Pancreas (tissue), 10 donors: ENCODE data around the gene CTSH. TPM values are rescaled to one million over a fixed set of nuclear protein-coding genes. Genes with fewer than 3 reads are reported as not detected.
"Not testable (repeated sequence)": the region's sequence is repeated elsewhere in the genome, so short reads cannot be mapped to it uniquely, and the experiment has no call there.

Source experiments
- ATAC-seq, 4 donors: fragments of 200-7000 bp; cut with Tn5 transposase; one replicate each; pipeline versions ENCODE4 v1.8.0 to v1.9.1; 2020; ENCODE audit warnings: mild to moderate bottlenecking in 4 of 4, moderate library complexity in 4 of 4
- DNase-seq, 6 donors: peaks; one replicate each; pipeline ENCODE4 v3.0.0-alpha.2; 2020
- FAIRE-seq: peaks from 2 replicates; lab custom pipeline; 2012; peaks lifted over from hg19 to GRCh38; lab: Jason Lieb, UNC
- H3K27ac ChIP-seq, 4 donors: fragments of 200-600 bp; sonication (generic); 1 replicate in 3 of 4; 2 replicates in 1 of 4; pipeline versions ENCODE4 v1.5.0 to v1.8.0; 2020
- H3K27me3 ChIP-seq, 4 donors: fragments of 200-600 bp; one replicate each; pipeline ENCODE4 v1.8.0; 2021
- H3K36me3 ChIP-seq, 3 donors: fragments of 200-600 bp; sonication (generic) in 1 of 3; one replicate each; pipeline versions ENCODE4 v1.5.0 to v1.8.0; 2020 to 2021
- H3K4me1 ChIP-seq, 3 donors: fragments of 200-600 bp; one replicate each; pipeline ENCODE4 v1.8.0; 2021
- H3K4me3 ChIP-seq, 4 donors: fragments of 200-600 bp; sonication (generic) in 2 of 4; one replicate each; pipeline versions ENCODE4 v1.5.0 to v1.8.0; 2020 to 2021
- H3K9me3 ChIP-seq, 4 donors: fragments of 200-600 bp; one replicate each; pipeline ENCODE4 v1.8.0; 2021
- WGBS, 2 donors: extraction: QIAGEN DNeasy Blood & Tissue Kit; methylation state at CpG; one replicate each; pipeline ENCODE4 v1.1.7; 2013; 5-methylcytosine and 5-hydroxymethylcytosine counted together
- intact Hi-C, 3 donors: fragments of 100-400 bp; cut with DNase I; formaldehyde crosslinking; loops; one replicate each; pipeline versions ENCODE4 v1.11.1 to v1.14.2; 2022
- polyA plus RNA-seq, 2 donors: library from polyadenylated mRNA; stranded (reverse); fragments of 200-250 nt; gene quantifications; one replicate each; pipeline ENCODE4 v1.2.3, GENCODE V29; 2013
- total RNA-seq, 6 donors: library from RNA; stranded (reverse); fragmentation: NEBNext Ultra II Directional in 4 of 6; extraction: Animal tissue kit (Norgen Biotek cat#: 25700) in 4 of 6; gene quantifications; one replicate each; pipeline versions ENCODE4 v1.2.1 to v1.2.4, GENCODE V29; 2021 to 2023
- TF ChIP-seq, protein P1 (sequence below), 4 donors: fragments of 200-600 bp; sonication (generic) in 3 of 4; IDR thresholded peaks; one replicate each; pipeline versions ENCODE4 v1.5.0 to v1.8.0; 2021; ENCODE audit warnings: antibody characterized with exemption in 4 of 4
- donor health status: healthy with polysubstance abuse.
- donor health status: DM: no; HTN: no; CAD: no; lungs with moderate emphysema.
- donor health status: DM: no; HTN: no; CAD: no.
- donor health status: control.
- donor health status: control.
- donor health status: Bipolar disorder and iron deficiency.
- donor health status: DM: yes; HTN: yes; CAD: no.
- donor health status: DM: no; HTN: no; CAD: no.
- donor health status: DM: no; HTN: no; CAD: no.
- donor health status: DM: yes; HTN: yes; CAD: no.

Gene CTSH
- total and polyA plus RNA-seq, 8 donors, result 24.3 to 196 (median 77.0) TPM

GRCh38 chr15:78879517-78880241 is 65.2 kb downstream of the CTSH start:
- Histone ChIP-seq H3K4me1 (peaks cover 19 to 52% (median 37%) of the 10 kb centered on the region in 3 donors), H3K27me3 (no peaks in the 10 kb centered on the region), H3K27ac (no peak overlapping the region), H3K4me3 (no peak overlapping the region), H3K36me3 (no peaks in the 10 kb centered on the region), H3K9me3 (no peaks in the 10 kb centered on the region)
- TF ChIP-seq, protein P1, sequence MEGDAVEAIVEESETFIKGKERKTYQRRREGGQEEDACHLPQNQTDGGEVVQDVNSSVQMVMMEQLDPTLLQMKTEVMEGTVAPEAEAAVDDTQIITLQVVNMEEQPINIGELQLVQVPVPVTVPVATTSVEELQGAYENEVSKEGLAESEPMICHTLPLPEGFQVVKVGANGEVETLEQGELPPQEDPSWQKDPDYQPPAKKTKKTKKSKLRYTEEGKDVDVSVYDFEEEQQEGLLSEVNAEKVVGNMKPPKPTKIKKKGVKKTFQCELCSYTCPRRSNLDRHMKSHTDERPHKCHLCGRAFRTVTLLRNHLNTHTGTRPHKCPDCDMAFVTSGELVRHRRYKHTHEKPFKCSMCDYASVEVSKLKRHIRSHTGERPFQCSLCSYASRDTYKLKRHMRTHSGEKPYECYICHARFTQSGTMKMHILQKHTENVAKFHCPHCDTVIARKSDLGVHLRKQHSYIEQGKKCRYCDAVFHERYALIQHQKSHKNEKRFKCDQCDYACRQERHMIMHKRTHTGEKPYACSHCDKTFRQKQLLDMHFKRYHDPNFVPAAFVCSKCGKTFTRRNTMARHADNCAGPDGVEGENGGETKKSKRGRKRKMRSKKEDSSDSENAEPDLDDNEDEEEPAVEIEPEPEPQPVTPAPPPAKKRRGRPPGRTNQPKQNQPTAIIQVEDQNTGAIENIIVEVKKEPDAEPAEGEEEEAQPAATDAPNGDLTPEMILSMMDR (IDR thresholded peaks at IDR 0.05), result no peak
- ATAC-seq, result no peak
- WGBS, 2 donors, result 25 to 33% methylated on average over 6 of the region's 6 CpGs
- FAIRE-seq, result no peak
- no peak for DNase-seq
- intact Hi-C loops, result no loop called here

GRCh38 chr15:78878356-78878755 is 66.5 kb downstream of the CTSH start:
- TF ChIP-seq, protein P1 (IDR thresholded peaks at IDR 0.05), result no peak
- Histone ChIP-seq H3K36me3 (no peaks in the 10 kb centered on the region), H3K4me3 (no peak overlapping the region), H3K27ac (no peak overlapping the region), H3K27me3 (no peaks in the 10 kb centered on the region), H3K4me1 (peaks cover 19 to 53% (median 37%) of the 10 kb centered on the region in 3 donors), H3K9me3 (no peaks in the 10 kb centered on the region)
- WGBS, 2 donors, result 19 to 36% methylated on average over 1 of the region's 1 CpG
- no peak for ATAC-seq
- intact Hi-C loops, result no loop called here
- FAIRE-seq, result no peak
- no peak for DNase-seq

GRCh38 chr15:78876954-78877353 is 67.9 kb downstream of the CTSH start:
- H3K27ac ChIP-seq, FAIRE-seq, intact Hi-C loops, H3K4me3 ChIP-seq, H3K36me3 ChIP-seq, H3K9me3 ChIP-seq, H3K27me3 ChIP-seq, ATAC-seq, DNase-seq: not testable (repeated sequence)
- peaks cover 19 to 53% (median 37%) of the 10 kb centered on the region in 3 donors for H3K4me1 ChIP-seq
- WGBS, 2 donors, result 83 to 89% methylated on average over 14 of the region's 14 CpGs

DNA sequence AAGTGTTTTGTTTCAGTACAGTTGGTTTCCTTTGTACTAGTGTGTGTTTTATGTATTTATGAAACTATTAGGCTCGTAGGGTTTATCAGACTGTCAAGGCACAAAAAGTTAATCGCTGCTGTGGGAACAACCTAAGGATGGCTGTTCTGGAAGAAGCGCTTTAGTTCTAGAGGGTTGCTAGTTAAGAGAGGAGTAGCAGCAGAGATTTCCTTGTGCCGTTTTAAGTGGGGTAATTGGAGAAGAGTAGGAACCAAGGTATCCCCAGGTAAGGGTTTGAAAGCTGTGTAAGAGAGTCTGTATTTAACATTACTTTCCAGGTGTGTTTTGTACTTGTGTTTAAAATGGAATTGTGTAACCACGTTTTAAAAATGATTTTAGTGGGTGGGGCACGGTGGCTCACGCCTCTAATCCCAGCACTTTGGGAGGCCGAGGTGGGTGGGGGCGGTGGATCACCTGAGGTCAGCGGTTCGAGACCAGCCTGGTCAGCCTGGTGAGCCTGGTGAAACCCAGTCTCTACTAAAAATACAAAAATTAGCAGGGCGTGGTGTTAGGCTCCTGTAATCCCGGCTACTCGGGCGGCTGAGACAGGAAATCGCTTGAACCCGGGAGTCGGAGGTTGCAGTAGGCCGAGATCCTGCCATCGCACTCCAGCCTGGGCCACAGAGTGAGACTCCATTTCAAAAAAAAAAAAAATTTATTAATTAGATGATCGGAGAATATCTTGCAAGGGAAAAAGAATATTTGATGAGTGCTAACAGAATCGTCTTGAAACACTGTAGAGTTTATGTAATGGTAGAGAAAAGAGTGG is 69.5 kb downstream of the CTSH start:
- ATAC-seq (no peak), FAIRE-seq (no peak), DNase-seq (no peak)
- Histone ChIP-seq H3K36me3 (no peaks in the 10 kb centered on the region), H3K27ac (no peak overlapping the region), H3K9me3 (no peaks in the 10 kb centered on the region), H3K4me3 (peak overlapping the region in 2 of 4 donors; percentile 76 to 94), H3K27me3 (no peaks in the 10 kb centered on the region), H3K4me1 (peaks cover 18 to 47% (median 28%) of the 10 kb centered on the region in 3 donors)
- WGBS, 2 donors, result 60 to 65% methylated on average over 22 of the region's 22 CpGs
- TF ChIP-seq, protein P1 (IDR thresholded peaks at IDR 0.05), result no peak
- intact Hi-C loops, result no loop called here
